Tongue (tissue), 2 donors: ENCODE data around the gene OSBPL3. TPM values are rescaled to one million over a fixed set of nuclear protein-coding genes. Genes with fewer than 3 reads are reported as not detected.
A peak's percentile ranks its signal among the peaks of the same experiment; 100 is the strongest.

Experiments used
- DNase-seq: peaks from one replicate; pipeline ENCODE4 v3.0.0-alpha.2; 2015
- total RNA-seq: library from RNA; depleted of rRNA; stranded (reverse); fragments of >200 nt; gene quantifications from one replicate; pipeline ENCODE4 v1.2.3, GENCODE V29; 2014

The OSBPL3 gene
- total RNA-seq, 1 donor from 2014 or later = 8.9 TPM

DNA sequence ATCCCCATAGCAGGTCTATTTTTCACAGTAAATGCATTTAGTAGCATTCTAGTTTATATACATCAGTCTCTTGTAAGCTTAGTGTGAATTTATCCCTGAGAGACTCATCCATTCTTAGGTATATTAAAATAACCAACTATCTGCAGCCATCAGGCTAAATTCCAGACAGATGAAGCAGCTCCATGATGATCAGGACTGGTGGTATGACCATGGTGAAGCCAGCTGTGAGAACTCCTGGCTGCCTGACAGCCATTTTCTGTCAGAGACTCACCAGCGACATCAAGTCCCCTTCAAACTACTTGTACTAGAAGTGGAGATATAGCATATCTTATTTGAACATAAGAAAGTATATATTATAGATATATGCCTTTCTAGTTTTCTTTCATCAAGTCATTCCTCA is 152.4 kb downstream of the OSBPL3 start:
- no peak for DNase-seq

GRCh38 chr7:24827027-24827426 is 153.0 kb downstream of the OSBPL3 start:
- DNase-seq = no peak

GRCh38 chr7:24826662-24827020 is 153.3 kb downstream of the OSBPL3 start:
- no peak for DNase-seq

GRCh38 chr7:24825931-24826661 is 153.9 kb downstream of the OSBPL3 start:
- no peak for DNase-seq

DNA sequence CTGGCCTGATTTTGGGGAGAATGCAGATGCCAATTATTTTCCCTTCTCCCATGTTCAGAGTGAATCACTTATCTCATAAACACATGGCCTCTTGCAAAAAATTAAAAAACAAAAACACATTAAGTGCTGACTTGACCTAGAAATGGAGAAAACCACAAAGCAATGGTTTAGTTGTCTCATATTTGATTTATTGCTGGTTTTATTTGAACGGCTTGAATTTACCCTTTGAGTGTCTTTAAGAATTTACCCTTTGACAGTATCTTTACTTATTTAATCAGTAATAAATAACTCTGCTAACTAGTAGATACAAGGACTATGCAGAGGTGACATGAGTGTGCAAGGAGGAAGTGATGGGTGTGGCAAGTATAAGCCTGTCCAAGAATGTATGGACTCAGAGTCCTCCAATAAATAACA is 154.6 kb downstream of the OSBPL3 start:
- no peak for DNase-seq

GRCh38 chr7:24824896-24825295 is 155.1 kb downstream of the OSBPL3 start:
- peak; percentile 79 for DNase-seq

- no peak for DNase-seq
Observed at GRCh38 chr7:24824400-24824799, 155.6 kb downstream of the OSBPL3 start.

DNA sequence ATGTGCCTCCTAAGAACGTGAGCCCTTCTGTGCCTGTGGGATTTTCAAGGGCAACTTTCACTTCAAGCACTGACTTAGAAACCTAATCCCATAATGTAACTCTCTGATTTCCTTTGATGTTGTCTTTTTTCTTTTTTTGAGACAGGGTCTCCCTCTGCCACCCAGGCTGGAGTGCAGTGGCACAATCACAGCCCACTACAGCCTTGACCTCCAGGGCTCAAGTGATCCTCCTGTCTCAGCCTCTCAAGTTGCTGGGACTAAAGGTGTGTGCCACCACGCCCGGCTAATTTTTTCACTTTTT is 158.3 kb downstream of the OSBPL3 start:
- DNase-seq = no peak

DNA sequence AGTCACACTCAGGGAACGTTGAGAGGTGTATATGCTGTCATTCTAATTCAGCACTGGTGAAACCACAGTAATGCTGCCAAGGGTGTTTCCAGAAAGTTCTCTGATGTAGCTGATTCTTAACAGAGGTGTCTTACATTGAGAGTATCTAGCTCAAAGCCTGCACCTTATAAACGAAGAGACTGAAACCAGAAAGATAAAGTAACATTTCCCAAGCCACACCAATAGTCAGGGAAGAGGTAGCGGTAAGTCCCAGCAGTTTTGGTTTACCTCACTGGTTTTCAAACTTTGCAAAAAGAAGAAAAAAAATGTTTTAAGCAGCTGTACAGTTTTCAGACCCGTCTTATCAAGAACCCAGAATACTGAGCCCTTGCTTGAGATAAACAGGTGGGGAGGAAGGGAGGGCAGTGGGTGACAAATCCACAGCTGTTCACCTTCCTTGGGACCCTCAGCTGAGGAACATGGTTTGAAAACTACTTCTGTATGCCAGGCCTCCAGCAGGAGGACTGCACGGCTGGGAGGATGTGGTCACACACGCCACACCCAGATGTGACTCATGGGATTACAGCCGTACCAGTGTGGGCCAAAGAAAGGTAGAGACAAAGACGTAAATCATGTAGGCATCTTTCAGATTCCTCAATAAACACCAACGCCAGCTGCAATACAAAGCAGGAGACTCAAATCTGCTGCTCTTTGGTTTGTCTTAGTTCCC is 158.8 kb downstream of the OSBPL3 start:
- DNase-seq = peak; percentile 45

DNA sequence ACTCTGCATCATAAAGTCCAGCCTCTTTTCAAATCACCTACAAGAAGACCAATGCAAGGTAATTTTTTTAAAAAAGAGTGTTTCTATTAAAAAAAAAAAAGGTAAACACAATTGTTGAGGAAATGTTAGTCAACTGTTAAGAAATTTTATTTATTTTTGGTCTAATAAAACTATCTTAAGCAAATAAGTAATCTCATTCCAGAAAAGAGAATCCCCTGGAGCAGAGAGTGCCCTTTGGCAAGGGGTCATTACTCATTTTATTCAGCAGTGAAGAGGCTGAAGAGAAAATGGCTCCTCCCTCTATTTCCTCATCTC is 159.3 kb downstream of the OSBPL3 start:
- DNase-seq = no peak

GRCh38 chr7:24819916-24820689 is 159.9 kb downstream of the OSBPL3 start:
- DNase-seq = peak; percentile 94

DNA sequence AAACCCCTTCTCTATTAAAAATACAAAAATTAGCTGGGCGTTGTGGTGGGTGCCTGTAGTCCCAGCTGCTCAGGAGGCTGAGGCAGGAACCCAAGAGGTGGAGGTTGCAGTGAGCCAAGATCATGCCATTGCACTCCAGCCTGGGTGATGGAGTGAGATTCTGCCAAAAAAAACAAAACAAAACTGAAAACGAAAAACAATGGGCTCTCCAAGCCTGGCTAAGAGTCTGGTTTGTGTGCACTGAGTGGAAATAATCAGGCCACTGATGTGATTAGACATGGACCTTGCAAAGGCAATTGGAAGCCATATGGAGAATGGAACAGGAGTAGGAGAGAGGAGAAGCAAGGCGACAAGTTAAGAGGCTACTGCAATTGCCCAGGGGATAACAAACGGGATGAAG is 162.6 kb downstream of the OSBPL3 start:
- DNase-seq = no peak

DNA sequence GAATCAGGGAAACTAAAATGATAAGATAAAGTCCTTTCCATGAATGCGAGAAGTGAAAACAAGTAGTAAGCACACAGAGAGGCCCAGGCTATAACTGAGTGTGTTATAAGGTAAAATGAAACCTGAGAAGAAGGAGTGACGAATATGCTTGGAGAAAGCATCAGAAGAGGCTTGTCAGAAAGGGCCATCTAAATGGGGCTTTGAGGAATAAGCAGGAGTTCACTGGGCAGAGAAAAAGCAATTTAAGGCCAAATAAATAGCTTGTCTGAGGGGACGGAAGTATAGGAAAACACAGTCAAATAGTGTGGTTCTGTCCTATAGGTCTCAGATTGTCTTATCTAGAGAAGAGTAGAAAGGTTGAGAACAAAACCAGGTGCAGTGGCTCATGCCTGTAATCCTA is 163.1 kb downstream of the OSBPL3 start:
- DNase-seq = no peak

DNA sequence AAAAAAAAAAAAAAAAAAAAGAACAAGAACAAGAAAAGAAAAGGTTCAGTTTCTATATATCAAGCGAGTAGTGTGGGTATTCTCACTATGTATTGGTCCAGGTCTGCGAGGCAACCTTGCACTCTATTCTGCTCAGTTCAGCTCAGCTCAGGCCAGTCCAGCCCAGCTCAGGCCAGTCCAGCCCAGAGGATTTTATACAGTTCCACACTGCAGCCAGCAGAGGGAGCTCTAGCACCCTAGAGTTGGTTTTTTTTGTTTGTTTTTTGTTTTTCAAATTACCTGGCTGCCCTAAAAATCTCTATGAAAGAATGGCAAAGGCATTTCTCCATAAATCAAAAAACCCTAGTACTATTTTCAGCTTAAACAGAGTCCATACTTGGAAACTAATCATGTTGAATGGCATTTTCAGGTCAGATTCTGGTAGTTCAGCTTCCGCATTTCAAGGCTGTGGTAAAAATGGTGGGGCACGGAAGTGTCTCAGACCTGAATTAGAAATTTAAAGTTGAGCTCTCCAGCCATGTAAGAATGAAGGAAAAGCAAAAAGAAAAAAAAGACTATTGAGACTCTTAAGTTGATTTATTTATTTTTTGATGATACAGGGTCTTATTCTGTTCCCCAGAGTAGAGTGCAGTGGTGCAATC is 167.6 kb downstream of the OSBPL3 start:
- DNase-seq = peak; percentile 74

- no peak for DNase-seq
Observed at GRCh38 chr7:24808518-24808917, 171.5 kb downstream of the OSBPL3 start.

GRCh38 chr7:24802300-24802699 is 177.7 kb downstream of the OSBPL3 start:
- no peak for DNase-seq

DNA sequence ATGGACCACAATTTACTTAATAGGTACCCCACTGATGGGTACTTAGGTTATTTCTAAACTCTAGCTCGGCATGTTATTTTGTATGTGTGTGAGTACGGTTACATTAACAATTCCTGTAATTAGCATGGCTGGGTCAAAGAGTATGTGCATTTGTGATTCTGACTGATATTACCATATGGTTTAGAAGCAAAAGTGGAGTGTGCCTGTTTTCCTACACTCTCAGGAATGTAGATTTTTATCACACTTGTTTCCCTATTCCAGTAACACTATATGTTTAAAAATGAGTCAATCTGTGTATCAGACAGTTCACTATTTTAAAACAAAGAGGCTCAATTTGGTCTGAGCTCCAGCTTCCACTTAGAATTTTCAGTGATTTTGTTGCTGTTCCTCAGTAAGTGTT is 178.1 kb downstream of the OSBPL3 start:
- DNase-seq = no peak

GRCh38 chr7:24800667-24801066 is 179.3 kb downstream of the OSBPL3 start:
- DNase-seq = no peak

- no peak for DNase-seq
Observed at GRCh38 chr7:24800073-24800472, 179.9 kb downstream of the OSBPL3 start.

GRCh38 chr7:24799506-24799905 is 180.5 kb downstream of the OSBPL3 start:
- DNase-seq = no peak

DNA sequence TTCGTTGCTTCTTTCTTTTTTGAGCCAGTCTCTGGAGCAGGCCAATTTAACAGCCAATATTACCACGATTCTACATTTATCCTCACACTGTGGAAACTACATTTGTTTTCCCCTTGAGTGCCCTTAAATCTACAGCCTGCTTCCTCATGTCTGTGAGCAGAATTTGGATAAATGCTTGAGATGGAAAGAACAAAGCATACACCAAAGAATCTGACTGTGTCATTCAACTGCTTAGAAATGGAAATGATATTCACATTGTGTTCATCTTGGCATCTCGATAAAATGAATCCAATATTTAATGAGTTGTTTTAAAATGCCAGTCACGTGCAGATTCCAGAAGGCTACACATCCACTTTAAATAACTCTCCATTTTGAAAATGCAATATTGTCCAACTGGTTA is 181.7 kb downstream of the OSBPL3 start:
- no peak for DNase-seq

- DNase-seq = no peak
Observed at GRCh38 chr7:24797270-24797669, 182.7 kb downstream of the OSBPL3 start.

- no peak for DNase-seq
Observed at GRCh38 chr7:24795407-24795767, 184.6 kb downstream of the OSBPL3 start.
